Measurements from ENCODE around the gene TRIM17.

The TRIM17 gene

DNA sequence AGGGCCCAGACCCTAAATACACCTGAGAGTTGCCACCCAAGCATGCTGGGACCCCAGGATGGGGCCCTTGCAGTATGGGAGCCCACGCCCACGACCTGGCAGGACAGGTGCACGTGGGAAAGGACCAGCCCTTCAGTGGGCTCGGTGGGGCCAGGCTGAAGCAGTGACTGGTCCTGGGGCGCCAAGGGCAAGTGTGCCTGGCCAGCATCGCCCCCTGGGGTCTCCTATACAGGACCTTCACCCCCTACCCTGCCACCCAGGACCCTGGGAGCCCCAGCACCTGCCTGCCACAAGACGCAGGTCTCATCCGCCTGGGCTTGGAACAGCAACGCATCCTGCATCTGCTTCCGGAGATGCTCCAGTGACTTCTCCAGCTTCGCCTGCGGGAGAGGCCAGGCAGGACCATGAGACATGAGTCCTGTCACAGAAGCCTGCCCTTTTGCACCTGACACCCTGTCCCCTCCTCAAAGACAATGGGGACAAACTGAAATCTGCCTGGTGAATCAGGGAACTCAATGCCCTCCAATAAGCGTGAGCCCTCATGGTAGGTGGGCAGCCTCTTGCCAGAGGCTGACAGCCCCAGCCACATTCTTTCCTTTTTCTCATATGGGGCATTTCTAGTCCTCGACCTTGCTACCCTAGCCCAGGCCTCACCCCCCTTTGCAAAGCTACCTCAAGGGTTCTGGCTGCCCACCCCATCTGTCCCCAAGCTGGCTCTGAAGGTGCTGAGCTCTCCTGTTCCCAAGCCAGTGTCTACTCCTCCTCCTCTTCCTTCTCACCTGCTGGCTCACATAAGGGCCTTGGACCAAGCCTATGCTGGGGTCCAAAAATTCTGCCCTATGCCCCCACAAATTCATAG is 14.7 kb downstream of the TRIM17 start:
- H3K27ac ChIP-seq (ENCODE audit: poor library complexity, severe bottlenecking) = no peak overlapping the region
- no peaks in the 10 kb centered on the region for H3K27me3 ChIP-seq (ENCODE audit: insufficient read depth, poor library complexity, severe bottlenecking)
- H3K9me3 ChIP-seq (ENCODE audit: severe bottlenecking) = no peaks in the 10 kb centered on the region
- DNase-seq (ENCODE audit: low spot score) (no peak), ATAC-seq (ENCODE audit: low read depth) (no peak)
- H3K36me3 ChIP-seq (ENCODE audit: low read depth) = peaks cover 31% of the 10 kb centered on the region
- H3K4me1 ChIP-seq (ENCODE audit: insufficient read depth, poor library complexity, severe bottlenecking) = no peaks in the 10 kb centered on the region
- no peak overlapping the region for H3K4me3 ChIP-seq (ENCODE audit: severe bottlenecking)
- TF ChIP-seq, protein P1, sequence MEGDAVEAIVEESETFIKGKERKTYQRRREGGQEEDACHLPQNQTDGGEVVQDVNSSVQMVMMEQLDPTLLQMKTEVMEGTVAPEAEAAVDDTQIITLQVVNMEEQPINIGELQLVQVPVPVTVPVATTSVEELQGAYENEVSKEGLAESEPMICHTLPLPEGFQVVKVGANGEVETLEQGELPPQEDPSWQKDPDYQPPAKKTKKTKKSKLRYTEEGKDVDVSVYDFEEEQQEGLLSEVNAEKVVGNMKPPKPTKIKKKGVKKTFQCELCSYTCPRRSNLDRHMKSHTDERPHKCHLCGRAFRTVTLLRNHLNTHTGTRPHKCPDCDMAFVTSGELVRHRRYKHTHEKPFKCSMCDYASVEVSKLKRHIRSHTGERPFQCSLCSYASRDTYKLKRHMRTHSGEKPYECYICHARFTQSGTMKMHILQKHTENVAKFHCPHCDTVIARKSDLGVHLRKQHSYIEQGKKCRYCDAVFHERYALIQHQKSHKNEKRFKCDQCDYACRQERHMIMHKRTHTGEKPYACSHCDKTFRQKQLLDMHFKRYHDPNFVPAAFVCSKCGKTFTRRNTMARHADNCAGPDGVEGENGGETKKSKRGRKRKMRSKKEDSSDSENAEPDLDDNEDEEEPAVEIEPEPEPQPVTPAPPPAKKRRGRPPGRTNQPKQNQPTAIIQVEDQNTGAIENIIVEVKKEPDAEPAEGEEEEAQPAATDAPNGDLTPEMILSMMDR (IDR thresholded peaks at IDR 0.05; ENCODE audit: poor library complexity, severe bottlenecking) = no peak

DNA sequence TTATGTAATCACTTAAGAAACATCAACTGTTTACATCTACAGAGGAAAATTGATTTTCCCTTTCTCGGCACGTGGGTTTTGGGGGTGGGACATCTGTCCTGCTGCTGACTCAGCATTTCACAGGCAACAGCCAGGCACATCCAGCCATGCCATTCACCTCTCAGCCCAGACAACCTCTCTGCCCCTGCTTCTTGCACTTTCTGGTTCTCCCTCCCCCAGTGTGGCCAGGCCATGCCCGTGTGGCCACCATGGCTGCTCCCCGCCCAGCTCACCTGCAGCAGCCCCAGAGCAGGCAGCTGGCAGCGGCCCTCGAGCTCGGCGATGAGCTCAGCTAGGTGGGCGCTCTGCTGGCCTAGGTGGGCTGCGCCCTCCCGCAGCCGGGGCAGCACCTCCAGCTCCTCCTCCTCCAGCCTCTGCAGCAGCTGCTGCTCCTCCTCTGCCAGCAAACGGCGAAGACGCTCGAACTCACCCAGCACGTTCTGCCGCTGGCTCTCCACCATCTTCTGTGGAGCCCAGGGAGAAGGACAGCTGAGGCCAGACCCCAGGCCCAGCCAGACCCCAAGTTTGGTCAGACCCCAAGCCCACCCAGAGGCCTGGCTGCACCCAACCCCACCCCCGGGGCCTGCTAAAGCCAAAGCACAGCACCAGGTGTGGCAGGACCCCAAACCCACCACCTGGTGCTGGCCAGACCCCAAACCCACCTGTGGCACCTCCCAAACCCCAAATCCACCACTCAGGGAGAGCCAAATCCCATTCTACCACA is 15.8 kb downstream of the TRIM17 start:
- peaks cover 31% of the 10 kb centered on the region for H3K36me3 ChIP-seq (ENCODE audit: low read depth)
- H3K4me1 ChIP-seq (ENCODE audit: insufficient read depth, poor library complexity, severe bottlenecking) = no peaks in the 10 kb centered on the region
- H3K27ac ChIP-seq (ENCODE audit: poor library complexity, severe bottlenecking) = no peak overlapping the region
- ATAC-seq (ENCODE audit: low read depth) = no peak
- no peak overlapping the region for H3K4me3 ChIP-seq (ENCODE audit: severe bottlenecking)
- TF ChIP-seq, protein P1 (IDR thresholded peaks at IDR 0.05; ENCODE audit: poor library complexity, severe bottlenecking) = no peak
- no peaks in the 10 kb centered on the region for H3K9me3 ChIP-seq (ENCODE audit: severe bottlenecking)
- H3K27me3 ChIP-seq (ENCODE audit: insufficient read depth, poor library complexity, severe bottlenecking) = no peaks in the 10 kb centered on the region
- DNase-seq (ENCODE audit: low spot score) = no peak

DNA sequence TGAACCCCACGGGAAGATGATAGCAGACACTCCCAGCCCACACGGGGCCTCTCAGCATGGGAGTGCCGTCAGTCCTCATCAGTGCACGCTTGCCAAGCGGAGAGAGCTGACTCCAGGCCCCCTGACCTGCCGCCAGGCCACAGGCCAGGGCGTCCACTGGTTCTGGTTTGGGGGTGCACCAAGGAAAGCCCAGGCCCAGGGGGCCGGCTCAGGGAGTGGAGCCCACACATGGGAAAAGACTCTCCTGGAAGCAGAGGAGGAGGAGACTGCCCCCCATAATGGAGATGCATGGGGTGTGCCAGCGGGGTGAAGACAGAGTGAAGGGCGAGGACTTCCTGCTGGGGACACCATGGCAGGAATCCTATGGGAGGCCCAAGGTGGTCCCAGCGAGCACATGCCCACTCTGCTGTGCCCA is 16.4 kb downstream of the TRIM17 start:
- TF ChIP-seq, protein P1 (IDR thresholded peaks at IDR 0.05; ENCODE audit: poor library complexity, severe bottlenecking) = no peak
- Histone ChIP-seq H3K27me3 (ENCODE audit: insufficient read depth, poor library complexity, severe bottlenecking) (no peaks in the 10 kb centered on the region), H3K27ac (ENCODE audit: poor library complexity, severe bottlenecking) (no peak overlapping the region), H3K4me1 (ENCODE audit: insufficient read depth, poor library complexity, severe bottlenecking) (no peaks in the 10 kb centered on the region), H3K36me3 (ENCODE audit: low read depth) (peaks cover 31% of the 10 kb centered on the region), H3K4me3 (ENCODE audit: severe bottlenecking) (no peak overlapping the region), H3K9me3 (ENCODE audit: severe bottlenecking) (no peaks in the 10 kb centered on the region)
- ATAC-seq (ENCODE audit: low read depth) = no peak
- DNase-seq (ENCODE audit: low spot score) = no peak

DNA sequence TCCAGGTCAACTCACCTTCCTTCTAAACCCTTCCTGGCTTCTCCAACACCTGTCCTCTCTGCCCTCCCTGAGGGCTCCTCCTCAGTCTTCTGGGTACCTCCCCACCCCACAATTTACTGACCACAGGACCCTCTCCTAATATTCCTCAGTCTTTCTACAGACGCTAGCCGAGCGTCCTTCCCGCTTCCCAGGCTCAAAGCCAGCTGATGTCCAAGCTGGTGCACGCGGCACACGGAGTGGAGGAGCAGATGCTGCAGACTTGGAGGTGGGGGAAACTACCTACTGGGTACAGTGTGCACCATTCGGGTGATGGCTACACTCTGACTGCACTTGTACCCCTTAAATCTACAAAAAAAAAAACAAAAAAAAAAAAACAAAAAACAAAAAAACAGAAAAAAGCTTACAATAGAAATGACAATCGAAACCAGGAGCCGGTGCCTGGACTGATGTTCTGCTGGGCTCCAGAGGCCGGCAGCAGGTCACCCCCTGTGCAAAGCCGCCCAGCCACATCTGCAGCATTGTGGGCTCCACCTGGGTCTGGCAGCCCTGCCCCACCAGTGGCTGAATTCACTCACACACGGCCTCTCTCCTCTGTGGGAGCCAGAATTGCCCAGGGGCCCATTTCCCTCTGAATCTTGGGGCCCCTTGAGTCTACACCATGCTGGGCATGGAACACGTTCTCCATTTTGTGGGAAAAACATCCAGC is 17.0 kb downstream of the TRIM17 start:
- Histone ChIP-seq H3K27me3 (ENCODE audit: insufficient read depth, poor library complexity, severe bottlenecking) (no peaks in the 10 kb centered on the region), H3K27ac (ENCODE audit: poor library complexity, severe bottlenecking) (no peak overlapping the region), H3K9me3 (ENCODE audit: severe bottlenecking) (no peaks in the 10 kb centered on the region), H3K36me3 (ENCODE audit: low read depth) (peaks cover 26% of the 10 kb centered on the region), H3K4me1 (ENCODE audit: insufficient read depth, poor library complexity, severe bottlenecking) (no peaks in the 10 kb centered on the region), H3K4me3 (ENCODE audit: severe bottlenecking) (no peak overlapping the region)
- no peak for ATAC-seq (ENCODE audit: low read depth)
- no peak for DNase-seq (ENCODE audit: low spot score)
- TF ChIP-seq, protein P1 (IDR thresholded peaks at IDR 0.05; ENCODE audit: poor library complexity, severe bottlenecking) = no peak

Measured in RWPE2 (cell line).